AG10803 (cell line): ENCODE measurements around the gene ALOX15.

ENCODE experiments used
- DNase-seq: peaks from one replicate; pipeline ENCODE4 v3.0.0; 2010; ENCODE audit warnings: low read depth
- H3K4me3 ChIP-seq: 2 replicates; pipeline ENCODE4 v1.5.1; 2011; ENCODE audit warnings: mild to moderate bottlenecking, low read length, control low read depth
- CTCF ChIP-seq: conservative IDR thresholded peaks from 2 replicates; pipeline ENCODE4 v1.5.1; 2011; ENCODE audit warnings: mild to moderate bottlenecking, low read length, control low read depth, inconsistent platforms

ALOX15 gene

GRCh38 chr17:4674685-4674998 is 33.2 kb upstream of the ALOX15 start:
- TF ChIP-seq CTCF = no peak
- no peak overlapping the region for H3K4me3 ChIP-seq
- no peak for DNase-seq

GRCh38 chr17:4673986-4674684 is 32.7 kb upstream of the ALOX15 start:
- no peak for TF ChIP-seq CTCF
- H3K4me3 ChIP-seq = no peak overlapping the region
- DNase-seq = no peak

GRCh38 chr17:4673169-4673568 is 31.7 kb upstream of the ALOX15 start:
- H3K4me3 ChIP-seq = no peak overlapping the region
- TF ChIP-seq CTCF = no peak
- no peak for DNase-seq

- no peak for TF ChIP-seq CTCF
- no peak for DNase-seq
Observed at GRCh38 chr17:4672751-4673150, 31.3 kb upstream of the ALOX15 start.

GRCh38 chr17:4672055-4672630 is 30.7 kb upstream of the ALOX15 start:
- DNase-seq = no peak
- no peak for TF ChIP-seq CTCF
- no peak overlapping the region for H3K4me3 ChIP-seq

More at GRCh38 chr17:4672751-4673150, 31.3 kb upstream of the ALOX15 start:
- H3K4me3 ChIP-seq = no peak overlapping the region

GRCh38 chr17:4667166-4667565 is 25.7 kb upstream of the ALOX15 start:
- no peak for DNase-seq
- no peak overlapping the region for H3K4me3 ChIP-seq
- TF ChIP-seq CTCF = no peak

GRCh38 chr17:4666296-4666695 is 24.8 kb upstream of the ALOX15 start:
- TF ChIP-seq CTCF = no peak
- DNase-seq = peak; percentile 5
- no peak overlapping the region for H3K4me3 ChIP-seq
